ENCODE data around the gene ZNF248.

ZNF248 gene

GRCh38 chr10:37857287-37858211, at the start of gene ZNF248:
TSS of gene ZNF248 (minus strand) at chr10:37857610. CDS start at chr10:37856310, 1,300 bp downstream.
- DNase-seq (ENCODE audit: extremely low read depth, low read depth), result peak; percentile 90
- H3K4me3 ChIP-seq (replicated peaks; ENCODE audit: low read depth, low read length), result peak within 1 kb of the TSS; percentile 82
- TF ChIP-seq, protein P1, sequence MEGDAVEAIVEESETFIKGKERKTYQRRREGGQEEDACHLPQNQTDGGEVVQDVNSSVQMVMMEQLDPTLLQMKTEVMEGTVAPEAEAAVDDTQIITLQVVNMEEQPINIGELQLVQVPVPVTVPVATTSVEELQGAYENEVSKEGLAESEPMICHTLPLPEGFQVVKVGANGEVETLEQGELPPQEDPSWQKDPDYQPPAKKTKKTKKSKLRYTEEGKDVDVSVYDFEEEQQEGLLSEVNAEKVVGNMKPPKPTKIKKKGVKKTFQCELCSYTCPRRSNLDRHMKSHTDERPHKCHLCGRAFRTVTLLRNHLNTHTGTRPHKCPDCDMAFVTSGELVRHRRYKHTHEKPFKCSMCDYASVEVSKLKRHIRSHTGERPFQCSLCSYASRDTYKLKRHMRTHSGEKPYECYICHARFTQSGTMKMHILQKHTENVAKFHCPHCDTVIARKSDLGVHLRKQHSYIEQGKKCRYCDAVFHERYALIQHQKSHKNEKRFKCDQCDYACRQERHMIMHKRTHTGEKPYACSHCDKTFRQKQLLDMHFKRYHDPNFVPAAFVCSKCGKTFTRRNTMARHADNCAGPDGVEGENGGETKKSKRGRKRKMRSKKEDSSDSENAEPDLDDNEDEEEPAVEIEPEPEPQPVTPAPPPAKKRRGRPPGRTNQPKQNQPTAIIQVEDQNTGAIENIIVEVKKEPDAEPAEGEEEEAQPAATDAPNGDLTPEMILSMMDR (IDR thresholded peaks at IDR 0.05; ENCODE audit: low read depth, low read length, missing control alignments), result no peak

DNA sequence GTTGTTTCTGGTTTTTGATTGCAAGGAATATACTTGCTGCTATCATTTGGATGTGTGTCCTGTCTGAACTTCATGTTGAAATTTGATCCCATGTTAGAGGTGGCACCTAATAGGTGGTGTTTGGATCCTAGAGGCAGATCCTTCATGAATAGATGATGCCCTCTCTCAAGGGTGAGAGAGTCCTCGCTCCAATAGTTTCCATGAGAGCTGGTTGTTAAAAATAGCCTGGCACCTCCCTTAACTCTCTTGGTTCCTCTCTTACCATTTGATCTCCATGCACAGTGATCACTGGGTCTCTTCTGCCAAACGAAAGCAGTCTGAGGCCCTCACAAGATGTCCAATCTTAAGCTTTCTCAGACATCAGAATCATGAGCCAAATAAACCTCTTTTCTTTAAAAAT, 49.0 kb upstream of the ZNF248 start:
- no peak overlapping the region for H3K4me3 ChIP-seq (replicated peaks; ENCODE audit: low read depth, low read length)
- DNase-seq (ENCODE audit: extremely low read depth, low read depth), result no peak
- TF ChIP-seq, protein P1 (IDR thresholded peaks at IDR 0.05; ENCODE audit: low read depth, low read length, missing control alignments), result no peak

- H3K4me3 ChIP-seq (replicated peaks; ENCODE audit: low read depth, low read length), result no peak overlapping the region
- TF ChIP-seq, protein P1 (IDR thresholded peaks at IDR 0.05; ENCODE audit: low read depth, low read length, missing control alignments), result no peak
- no peak for DNase-seq (ENCODE audit: extremely low read depth, low read depth)
These were observed 39.0 kb upstream of the ZNF248 start for GRCh38 chr10:37896436-37896835.

GRCh38 chr10:37895674-37896073, 38.3 kb upstream of the ZNF248 start:
- DNase-seq (ENCODE audit: extremely low read depth, low read depth), result no peak

GRCh38 chr10:37885850-37886249, 28.4 kb upstream of the ZNF248 start:
- DNase-seq (ENCODE audit: extremely low read depth, low read depth), result no peak
- no peak overlapping the region for H3K4me3 ChIP-seq (replicated peaks; ENCODE audit: low read depth, low read length)
- TF ChIP-seq, protein P1 (IDR thresholded peaks at IDR 0.05; ENCODE audit: low read depth, low read length, missing control alignments), result no peak

More at GRCh38 chr10:37895674-37896073, 38.3 kb upstream of the ZNF248 start:
- TF ChIP-seq, protein P1 (IDR thresholded peaks at IDR 0.05; ENCODE audit: low read depth, low read length, missing control alignments), result no peak
- H3K4me3 ChIP-seq (replicated peaks; ENCODE audit: low read depth, low read length), result no peak overlapping the region

- H3K4me3 ChIP-seq (replicated peaks; ENCODE audit: low read depth, low read length), result no peak overlapping the region
- TF ChIP-seq, protein P1 (IDR thresholded peaks at IDR 0.05; ENCODE audit: low read depth, low read length, missing control alignments), result no peak
- DNase-seq (ENCODE audit: extremely low read depth, low read depth), result no peak
These were observed 15.5 kb upstream of the ZNF248 start for GRCh38 chr10:37872955-37873354.

All from HFF-Myc (cell line).